ENCODE results near the gene PLXNA4.

Gene PLXNA4

GRCh38 chr7:132220060-132220459 is 356.2 kb downstream of the PLXNA4 start:
- DNase-seq: no peak

- DNase-seq: no peak
Observed at GRCh38 chr7:132218876-132219275, 357.4 kb downstream of the PLXNA4 start.

GRCh38 chr7:132216847-132217525 is 359.3 kb downstream of the PLXNA4 start:
- DNase-seq: no peak

- no peak for DNase-seq
Observed at GRCh38 chr7:132214452-132214851, 361.8 kb downstream of the PLXNA4 start.

- DNase-seq: no peak
Observed at GRCh38 chr7:132213583-132213982, 362.7 kb downstream of the PLXNA4 start.

- no peak for DNase-seq
Observed at GRCh38 chr7:132211971-132212370, 364.3 kb downstream of the PLXNA4 start.

GRCh38 chr7:132210821-132211220 is 365.4 kb downstream of the PLXNA4 start:
- DNase-seq: no peak

GRCh38 chr7:132207782-132208181 is 368.5 kb downstream of the PLXNA4 start:
- no peak for DNase-seq

- no peak for DNase-seq
Observed at GRCh38 chr7:132207211-132207610, 369.1 kb downstream of the PLXNA4 start.

- no peak for DNase-seq
Observed at GRCh38 chr7:132206594-132206993, 369.7 kb downstream of the PLXNA4 start.

- DNase-seq: no peak
Observed at GRCh38 chr7:132205509-132205908, 370.8 kb downstream of the PLXNA4 start.

- no peak for DNase-seq
Observed at GRCh38 chr7:132203021-132203420, 373.2 kb downstream of the PLXNA4 start.

GRCh38 chr7:132202541-132202940 is 373.7 kb downstream of the PLXNA4 start:
- no peak for DNase-seq

GRCh38 chr7:132200141-132200540 is 376.1 kb downstream of the PLXNA4 start:
- DNase-seq: no peak

- DNase-seq: no peak
Observed at GRCh38 chr7:132199626-132200025, 376.6 kb downstream of the PLXNA4 start.

- DNase-seq: no peak
Observed at GRCh38 chr7:132197772-132198171, 378.5 kb downstream of the PLXNA4 start.

- no peak for DNase-seq
Observed at GRCh38 chr7:132193898-132194297, 382.4 kb downstream of the PLXNA4 start.

GRCh38 chr7:132192809-132193208 is 383.5 kb downstream of the PLXNA4 start:
- DNase-seq: no peak

- DNase-seq: no peak
Observed at GRCh38 chr7:132191418-132191817, 384.9 kb downstream of the PLXNA4 start.

- no peak for DNase-seq
Observed at GRCh38 chr7:132190683-132191082, 385.6 kb downstream of the PLXNA4 start.

- no peak for DNase-seq
Observed at GRCh38 chr7:132189881-132190280, 386.4 kb downstream of the PLXNA4 start.

GRCh38 chr7:132187869-132188789 is 388.1 kb downstream of the PLXNA4 start:
- no peak for DNase-seq

- DNase-seq: no peak
Observed at GRCh38 chr7:132187391-132187790, 388.9 kb downstream of the PLXNA4 start.

GRCh38 chr7:132185150-132185549 is 391.1 kb downstream of the PLXNA4 start:
- no peak for DNase-seq
